Measurements from ENCODE around the gene KLK3. TPM values are rescaled to one million over a fixed set of nuclear protein-coding genes. Genes with fewer than 3 reads are reported as not detected.

KLK3 gene
- total RNA-seq, 3 donors from 2014 or later (not counting 1 experiment from before 2014, with no cell fraction given), result not detected

DNA sequence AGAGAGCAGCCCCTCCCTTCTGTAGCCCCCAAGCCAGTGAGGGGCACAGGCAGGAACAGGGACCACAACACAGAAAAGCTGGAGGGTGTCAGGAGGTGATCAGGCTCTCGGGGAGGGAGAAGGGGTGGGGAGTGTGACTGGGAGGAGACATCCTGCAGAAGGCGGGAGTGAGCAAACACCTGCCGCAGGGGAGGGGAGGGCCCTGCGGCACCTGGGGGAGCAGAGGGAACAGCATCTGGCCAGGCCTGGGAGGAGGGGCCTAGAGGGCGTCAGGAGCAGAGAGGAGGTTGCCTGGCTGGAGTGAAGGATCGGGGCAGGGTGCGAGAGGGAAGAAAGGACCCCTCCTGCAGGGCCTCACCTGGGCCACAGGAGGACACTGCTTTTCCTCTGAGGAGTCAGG lies 4.2 kb downstream of the KLK3 start:
- intact Hi-C loops (cut with micrococcal nuclease), result no loop called here
- WGBS (ENCODE audit: insufficient coverage), result 17% methylated on average over 7 of the region's 7 CpGs
- Mint-ChIP-seq H3K27me3 (ENCODE audit: low read depth in 2 of 2) (peaks cover 39 to 43% of the 10 kb centered on the region in 2 donors), H3K9me3 (no peaks in the 10 kb centered on the region), H3K4me1 (no peaks in the 10 kb centered on the region), H3K36me3 (no peaks in the 10 kb centered on the region), H3K4me3 (no peak overlapping the region), H3K27ac (no peak overlapping the region)
- Histone ChIP-seq H3K4me1 (ENCODE audit: control insufficient read depth, insufficient read depth, low read length) (no peaks in the 10 kb centered on the region), H3K9me3 (ENCODE audit: control insufficient read depth, insufficient read depth, low read length) (no peaks in the 10 kb centered on the region), H3K36me3 (ENCODE audit: control insufficient read depth, insufficient read depth, low read length) (no peaks in the 10 kb centered on the region), H3K27me3 (ENCODE audit: control insufficient read depth, insufficient read depth, low read length) (no peaks in the 10 kb centered on the region), H3K4me3 (ENCODE audit: low read length) (no peak overlapping the region), H3K27ac (ENCODE audit: low read length) (no peak overlapping the region)
- TF ChIP-seq, protein P1, sequence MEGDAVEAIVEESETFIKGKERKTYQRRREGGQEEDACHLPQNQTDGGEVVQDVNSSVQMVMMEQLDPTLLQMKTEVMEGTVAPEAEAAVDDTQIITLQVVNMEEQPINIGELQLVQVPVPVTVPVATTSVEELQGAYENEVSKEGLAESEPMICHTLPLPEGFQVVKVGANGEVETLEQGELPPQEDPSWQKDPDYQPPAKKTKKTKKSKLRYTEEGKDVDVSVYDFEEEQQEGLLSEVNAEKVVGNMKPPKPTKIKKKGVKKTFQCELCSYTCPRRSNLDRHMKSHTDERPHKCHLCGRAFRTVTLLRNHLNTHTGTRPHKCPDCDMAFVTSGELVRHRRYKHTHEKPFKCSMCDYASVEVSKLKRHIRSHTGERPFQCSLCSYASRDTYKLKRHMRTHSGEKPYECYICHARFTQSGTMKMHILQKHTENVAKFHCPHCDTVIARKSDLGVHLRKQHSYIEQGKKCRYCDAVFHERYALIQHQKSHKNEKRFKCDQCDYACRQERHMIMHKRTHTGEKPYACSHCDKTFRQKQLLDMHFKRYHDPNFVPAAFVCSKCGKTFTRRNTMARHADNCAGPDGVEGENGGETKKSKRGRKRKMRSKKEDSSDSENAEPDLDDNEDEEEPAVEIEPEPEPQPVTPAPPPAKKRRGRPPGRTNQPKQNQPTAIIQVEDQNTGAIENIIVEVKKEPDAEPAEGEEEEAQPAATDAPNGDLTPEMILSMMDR (IDR thresholded peaks at IDR 0.05), result no peak
- no peak for DNase-seq
- no peak for ATAC-seq

GRCh38 chr19:50859849-50860248 lies 5.1 kb downstream of the KLK3 start:
- DNase-seq (no peak), ATAC-seq (no peak)
- H3K4me3 ChIP-seq (ENCODE audit: low read length), result no peak overlapping the region
- no peak overlapping the region for H3K27ac ChIP-seq (ENCODE audit: low read length)
- Mint-ChIP-seq H3K4me1 (no peaks in the 10 kb centered on the region), H3K36me3 (no peaks in the 10 kb centered on the region), H3K27me3 (ENCODE audit: low read depth in 2 of 2) (peaks cover 39 to 43% of the 10 kb centered on the region in 2 donors), H3K4me3 (no peak overlapping the region), H3K9me3 (no peaks in the 10 kb centered on the region), H3K27ac (no peak overlapping the region)
- no peaks in the 10 kb centered on the region for H3K9me3 ChIP-seq (ENCODE audit: control insufficient read depth, insufficient read depth, low read length)
- intact Hi-C loops (cut with micrococcal nuclease), result no loop called here
- WGBS (ENCODE audit: insufficient coverage), result 87% methylated on average over 4 of the region's 4 CpGs
- no peaks in the 10 kb centered on the region for H3K36me3 ChIP-seq (ENCODE audit: control insufficient read depth, insufficient read depth, low read length)
- no peaks in the 10 kb centered on the region for H3K27me3 ChIP-seq (ENCODE audit: control insufficient read depth, insufficient read depth, low read length)
- H3K4me1 ChIP-seq (ENCODE audit: control insufficient read depth, insufficient read depth, low read length), result no peaks in the 10 kb centered on the region
- TF ChIP-seq, protein P1 (IDR thresholded peaks at IDR 0.05), result no peak

DNA sequence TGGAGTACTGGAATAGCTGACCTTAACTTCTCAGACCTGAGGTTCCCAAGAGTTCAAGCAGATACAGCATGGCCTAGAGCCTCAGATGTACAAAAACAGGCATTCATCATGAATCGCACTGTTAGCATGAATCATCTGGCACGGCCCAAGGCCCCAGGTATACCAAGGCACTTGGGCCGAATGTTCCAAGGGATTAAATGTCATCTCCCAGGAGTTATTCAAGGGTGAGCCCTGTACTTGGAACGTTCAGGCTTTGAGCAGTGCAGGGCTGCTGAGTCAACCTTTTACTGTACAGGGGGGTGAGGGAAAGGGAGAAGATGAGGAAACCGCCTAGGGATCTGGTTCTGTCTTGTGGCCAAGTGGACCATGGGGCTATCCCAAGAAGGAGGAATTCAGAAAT lies 6.3 kb downstream of the KLK3 start:
- WGBS (ENCODE audit: insufficient coverage), result 83% methylated on average over 5 of the region's 5 CpGs
- no peaks in the 10 kb centered on the region for H3K4me1 Mint-ChIP-seq
- peaks cover 30 to 42% of the 10 kb centered on the region in 2 donors for H3K27me3 Mint-ChIP-seq (ENCODE audit: low read depth in 2 of 2)
- H3K4me3 Mint-ChIP-seq, result no peak overlapping the region
- no peaks in the 10 kb centered on the region for H3K27me3 ChIP-seq (ENCODE audit: control insufficient read depth, insufficient read depth, low read length)
- H3K27ac Mint-ChIP-seq, result no peak overlapping the region
- no peaks in the 10 kb centered on the region for H3K36me3 Mint-ChIP-seq
- no peak overlapping the region for H3K27ac ChIP-seq (ENCODE audit: low read length)
- H3K36me3 ChIP-seq (ENCODE audit: control insufficient read depth, insufficient read depth, low read length), result no peaks in the 10 kb centered on the region
- DNase-seq, result no peak
- TF ChIP-seq, protein P1 (IDR thresholded peaks at IDR 0.05), result no peak
- no peaks in the 10 kb centered on the region for H3K4me1 ChIP-seq (ENCODE audit: control insufficient read depth, insufficient read depth, low read length)
- no peak for ATAC-seq
- H3K4me3 ChIP-seq (ENCODE audit: low read length), result no peak overlapping the region
- no peaks in the 10 kb centered on the region for H3K9me3 Mint-ChIP-seq
- intact Hi-C loops (cut with micrococcal nuclease), result no loop called here
- H3K9me3 ChIP-seq (ENCODE audit: control insufficient read depth, insufficient read depth, low read length), result no peaks in the 10 kb centered on the region

- H3K9me3 ChIP-seq (ENCODE audit: control insufficient read depth, insufficient read depth, low read length), result no peaks in the 10 kb centered on the region
- no peak overlapping the region for H3K27ac ChIP-seq (ENCODE audit: low read length)
- WGBS (ENCODE audit: insufficient coverage), result 86% methylated on average over 6 of the region's 7 CpGs
- intact Hi-C loops (cut with micrococcal nuclease), result no loop called here
- ATAC-seq (no peak), DNase-seq (no peak)
- no peak overlapping the region for H3K4me3 ChIP-seq (ENCODE audit: low read length)
- H3K4me1 Mint-ChIP-seq, result no peaks in the 10 kb centered on the region
- H3K27me3 Mint-ChIP-seq (ENCODE audit: low read depth in 2 of 2), result peaks cover 28 to 46% of the 10 kb centered on the region in 2 donors
- H3K4me1 ChIP-seq (ENCODE audit: control insufficient read depth, insufficient read depth, low read length), result no peaks in the 10 kb centered on the region
- H3K27me3 ChIP-seq (ENCODE audit: control insufficient read depth, insufficient read depth, low read length), result no peaks in the 10 kb centered on the region
- no peaks in the 10 kb centered on the region for H3K36me3 ChIP-seq (ENCODE audit: control insufficient read depth, insufficient read depth, low read length)
- H3K4me3 Mint-ChIP-seq, result no peak overlapping the region
- no peak overlapping the region for H3K27ac Mint-ChIP-seq
- no peaks in the 10 kb centered on the region for H3K9me3 Mint-ChIP-seq
- no peaks in the 10 kb centered on the region for H3K36me3 Mint-ChIP-seq
- TF ChIP-seq, protein P1 (IDR thresholded peaks at IDR 0.05), result no peak
Measured at GRCh38 chr19:50861496-50862286, 7.0 kb downstream of the KLK3 start.

Measured in natural killer cell (primary cell).